ENCODE measurements around the gene PAK5. TPM values are rescaled to one million over a fixed set of nuclear protein-coding genes. Genes with fewer than 3 reads are reported as not detected.

Gene PAK5
- total RNA-seq, 1 experiment from 2014 or later: not detected

GRCh38 chr20:9581509-9581908 lies 257.4 kb downstream of the PAK5 start:
- intact Hi-C loops (cut with micrococcal nuclease): no loop called here
- TF ChIP-seq CTCF (conservative IDR thresholded peaks at IDR 0.05; ENCODE audit: low read depth, low read length) (no peak), EZH2phosphoT487 (IDR thresholded peaks at IDR 0.05; ENCODE audit: borderline replicate concordance, low read length) (no peak), EZH2 (IDR thresholded peaks at IDR 0.05; ENCODE audit: low read length, unreplicated experiment) (no peak)
- no TSS peak for BruUV-seq (replicated peaks)
- Histone ChIP-seq H3F3A (ENCODE audit: low read length, unreplicated experiment) (no peaks in the 10 kb centered on the region), H3K4me3 (ENCODE audit: low read length) (no peak overlapping the region), H4K20me1 (ENCODE audit: low read length) (no peaks in the 10 kb centered on the region), H3K9ac (ENCODE audit: low read length) (no peak overlapping the region), H3K9me2 (replicated peaks; ENCODE audit: low read length) (no peaks in the 10 kb centered on the region), H3K9me3 (ENCODE audit: low read length) (no peaks in the 10 kb centered on the region), H3K27me3 (ENCODE audit: low read length) (no peaks in the 10 kb centered on the region), H3K4me2 (ENCODE audit: low read length) (no peak overlapping the region), H3K4me1 (ENCODE audit: insufficient read depth, low read length) (no peaks in the 10 kb centered on the region), H3K27ac (ENCODE audit: low read length) (no peak overlapping the region), H3K36me3 (ENCODE audit: low read depth, low read length) (no peaks in the 10 kb centered on the region), H2AFZ (ENCODE audit: low read length) (no peak overlapping the region), H3K79me2 (ENCODE audit: low read length) (no peaks in the 10 kb centered on the region)
- ChIA-PET POLR2A (ENCODE audit: unreplicated experiment) (interaction anchor here (0.7 kb wide), 1 partner anchor 121 kb away, joined by 3 read pairs; no protein-coding TSS in a partner anchor), CTCF (no interaction called here)
- no peak for ATAC-seq
- DNase-seq: no peak

GRCh38 chr20:9578594-9578993 lies 260.3 kb downstream of the PAK5 start:
- TF ChIP-seq CTCF (conservative IDR thresholded peaks at IDR 0.05; ENCODE audit: low read depth, low read length): no peak
- TF ChIP-seq EZH2phosphoT487 (IDR thresholded peaks at IDR 0.05; ENCODE audit: borderline replicate concordance, low read length): no peak
- TF ChIP-seq EZH2 (IDR thresholded peaks at IDR 0.05; ENCODE audit: low read length, unreplicated experiment): no peak
- Histone ChIP-seq H3K27me3 (ENCODE audit: low read length) (no peaks in the 10 kb centered on the region), H3K36me3 (ENCODE audit: low read depth, low read length) (no peaks in the 10 kb centered on the region), H3K79me2 (ENCODE audit: low read length) (no peaks in the 10 kb centered on the region), H3K4me1 (ENCODE audit: insufficient read depth, low read length) (no peaks in the 10 kb centered on the region), H3F3A (ENCODE audit: low read length, unreplicated experiment) (no peaks in the 10 kb centered on the region), H3K9me3 (ENCODE audit: low read length) (no peaks in the 10 kb centered on the region), H3K27ac (ENCODE audit: low read length) (no peak overlapping the region), H3K4me3 (ENCODE audit: low read length) (no peak overlapping the region), H4K20me1 (ENCODE audit: low read length) (no peaks in the 10 kb centered on the region), H3K9me2 (replicated peaks; ENCODE audit: low read length) (no peaks in the 10 kb centered on the region), H3K4me2 (ENCODE audit: low read length) (no peak overlapping the region), H2AFZ (ENCODE audit: low read length) (no peak overlapping the region), H3K9ac (ENCODE audit: low read length) (no peak overlapping the region)
- no peak for ATAC-seq
- ChIA-PET POLR2A (ENCODE audit: unreplicated experiment) (no interaction called here), CTCF (no interaction called here)
- no peak for DNase-seq
- no TSS peak for BruUV-seq (replicated peaks)
- intact Hi-C loops (cut with micrococcal nuclease): no loop called here

GRCh38 chr20:9577397-9577796 lies 261.5 kb downstream of the PAK5 start:
- BruUV-seq (replicated peaks): no TSS peak
- no peaks in the 10 kb centered on the region for H4K20me1 ChIP-seq (ENCODE audit: low read length)
- ATAC-seq (no peak), DNase-seq (no peak)
- no peak for TF ChIP-seq CTCF (conservative IDR thresholded peaks at IDR 0.05; ENCODE audit: low read depth, low read length)
- no peak for TF ChIP-seq EZH2phosphoT487 (IDR thresholded peaks at IDR 0.05; ENCODE audit: borderline replicate concordance, low read length)
- TF ChIP-seq EZH2 (IDR thresholded peaks at IDR 0.05; ENCODE audit: low read length, unreplicated experiment): no peak
- ChIA-PET CTCF (no interaction called here), POLR2A (ENCODE audit: unreplicated experiment) (no interaction called here)
- H3K79me2 ChIP-seq (ENCODE audit: low read length): no peaks in the 10 kb centered on the region
- H3K9ac ChIP-seq (ENCODE audit: low read length): no peak overlapping the region
- H3K4me2 ChIP-seq (ENCODE audit: low read length): no peak overlapping the region
- H3K9me3 ChIP-seq (ENCODE audit: low read length): no peaks in the 10 kb centered on the region
- H3K36me3 ChIP-seq (ENCODE audit: low read depth, low read length): no peaks in the 10 kb centered on the region
- no peaks in the 10 kb centered on the region for H3K27me3 ChIP-seq (ENCODE audit: low read length)
- H3K27ac ChIP-seq (ENCODE audit: low read length): no peak overlapping the region
- no peaks in the 10 kb centered on the region for H3K9me2 ChIP-seq (replicated peaks; ENCODE audit: low read length)
- H3K4me3 ChIP-seq (ENCODE audit: low read length): no peak overlapping the region
- no peak overlapping the region for H2AFZ ChIP-seq (ENCODE audit: low read length)
- no peaks in the 10 kb centered on the region for H3K4me1 ChIP-seq (ENCODE audit: insufficient read depth, low read length)
- intact Hi-C loops (cut with micrococcal nuclease): no loop called here
- no peaks in the 10 kb centered on the region for H3F3A ChIP-seq (ENCODE audit: low read length, unreplicated experiment)

Data from PC-3 (cell line).